Activated T-cell treated with anti-CD3 and anti-CD28 coated beads for 24 hours (primary cell): Measurements from ENCODE around the gene STX1B.

Source experiments
- DNase-seq: peaks from one replicate; pipeline ENCODE4 v3.0.0-alpha.2; 2020; ENCODE audit warnings: low read depth

STX1B gene

DNA sequence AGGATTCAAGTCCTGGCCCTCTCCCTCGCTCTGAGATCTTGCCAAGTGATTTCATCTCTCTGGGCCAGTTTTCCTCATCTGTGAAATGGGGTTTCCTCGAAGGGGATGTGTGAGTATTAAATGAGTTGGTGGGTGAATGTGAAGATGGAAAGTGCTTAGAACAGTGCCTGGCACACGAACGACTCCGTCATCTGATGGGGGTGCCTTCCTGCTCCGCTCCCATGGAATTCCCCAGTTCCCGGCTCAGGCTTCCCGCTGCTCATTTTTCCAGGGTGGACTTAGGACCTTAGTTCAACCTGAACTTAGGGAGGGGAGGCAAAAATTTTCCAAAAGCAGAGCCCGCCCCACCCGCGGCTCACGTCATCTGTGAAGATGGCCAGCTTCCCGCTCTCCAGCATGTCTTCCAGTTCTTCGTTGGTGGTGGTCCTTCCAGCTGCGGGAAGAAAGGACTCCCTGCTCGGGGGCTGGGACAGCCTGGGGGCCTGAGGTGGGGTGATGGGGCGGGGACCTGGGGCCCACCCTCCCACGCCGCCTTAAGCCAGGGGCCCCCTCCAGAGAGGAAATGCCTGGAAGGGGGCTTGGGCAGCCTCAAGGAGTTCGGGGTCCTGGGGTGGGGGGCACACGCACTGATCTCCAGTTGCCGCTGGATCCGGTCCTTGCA lies 14.0 kb downstream of the STX1B start:
- DNase-seq = no peak

- no peak for DNase-seq
These were observed 14.5 kb downstream of the STX1B start for GRCh38 chr16:30995927-30996323.

- DNase-seq = no peak
These were observed 17.3 kb downstream of the STX1B start for GRCh38 chr16:30992931-30993816.

GRCh38 chr16:30992276-30992780 lies 18.1 kb downstream of the STX1B start:
- no peak for DNase-seq

DNA sequence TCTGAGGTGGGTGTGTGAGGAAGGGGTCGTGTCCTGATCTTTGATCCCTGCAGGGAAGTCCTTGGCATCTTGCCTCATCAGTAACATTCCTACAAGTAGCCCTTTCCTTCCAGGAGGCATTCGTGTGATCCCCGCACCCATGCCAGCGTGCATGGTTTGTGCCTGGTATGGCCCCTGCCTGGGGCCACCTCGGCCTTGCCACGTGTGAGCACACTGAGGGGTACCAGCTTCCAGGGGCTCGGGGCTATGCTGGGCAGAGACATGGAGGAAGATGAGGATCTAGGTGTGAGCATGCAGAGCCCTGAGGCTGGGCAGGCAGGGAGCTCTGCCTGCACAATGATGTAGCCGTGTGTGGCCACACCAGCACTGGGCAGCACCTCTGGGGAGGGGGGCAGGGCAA lies 19.4 kb downstream of the STX1B start:
- no peak for DNase-seq

- DNase-seq = no peak
These were observed 20.3 kb downstream of the STX1B start for GRCh38 chr16:30990105-30990504.

GRCh38 chr16:30989469-30990047 lies 20.9 kb downstream of the STX1B start:
- DNase-seq = no peak

GRCh38 chr16:30987581-30988190 lies 22.8 kb downstream of the STX1B start:
- no peak for DNase-seq

DNA sequence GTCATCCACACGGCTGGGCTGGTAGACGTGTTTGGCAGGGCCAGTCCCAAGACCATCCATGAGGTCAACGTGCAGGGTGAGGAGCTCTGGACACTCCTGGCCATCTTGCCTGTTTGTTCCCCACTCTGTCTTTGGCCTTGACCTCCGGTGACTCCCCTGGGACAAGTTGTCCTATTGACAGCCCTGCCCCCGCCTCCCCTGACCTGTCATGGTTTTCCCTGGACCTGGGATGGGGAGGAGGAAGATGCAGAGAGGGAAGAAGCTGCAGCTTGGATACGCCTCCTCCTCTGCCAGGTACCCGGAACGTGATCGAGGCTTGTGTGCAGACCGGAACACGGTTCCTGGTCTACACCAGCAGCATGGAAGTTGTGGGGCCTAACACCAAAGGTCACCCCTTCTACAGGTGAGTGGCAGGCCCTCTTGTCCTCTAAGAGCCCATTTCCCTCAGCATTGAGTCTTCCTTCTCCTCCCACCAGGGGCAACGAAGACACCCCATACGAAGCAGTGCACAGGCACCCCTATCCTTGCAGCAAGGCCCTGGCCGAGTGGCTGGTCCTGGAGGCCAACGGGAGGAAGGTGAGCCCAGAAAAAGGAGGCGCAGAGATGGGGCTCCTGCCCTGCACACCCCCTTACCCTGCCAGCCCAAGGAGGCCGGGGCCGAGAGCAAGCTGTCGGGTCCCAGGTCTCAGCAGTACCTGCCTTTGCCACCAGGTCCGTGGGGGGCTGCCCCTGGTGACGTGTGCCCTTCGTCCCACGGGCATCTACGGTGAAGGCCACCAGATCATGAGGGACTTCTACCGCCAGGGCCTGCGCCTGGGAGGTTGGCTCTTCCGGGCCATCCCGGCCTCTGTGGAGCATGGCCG lies 24.1 kb downstream of the STX1B start:
- DNase-seq = no peak

DNA sequence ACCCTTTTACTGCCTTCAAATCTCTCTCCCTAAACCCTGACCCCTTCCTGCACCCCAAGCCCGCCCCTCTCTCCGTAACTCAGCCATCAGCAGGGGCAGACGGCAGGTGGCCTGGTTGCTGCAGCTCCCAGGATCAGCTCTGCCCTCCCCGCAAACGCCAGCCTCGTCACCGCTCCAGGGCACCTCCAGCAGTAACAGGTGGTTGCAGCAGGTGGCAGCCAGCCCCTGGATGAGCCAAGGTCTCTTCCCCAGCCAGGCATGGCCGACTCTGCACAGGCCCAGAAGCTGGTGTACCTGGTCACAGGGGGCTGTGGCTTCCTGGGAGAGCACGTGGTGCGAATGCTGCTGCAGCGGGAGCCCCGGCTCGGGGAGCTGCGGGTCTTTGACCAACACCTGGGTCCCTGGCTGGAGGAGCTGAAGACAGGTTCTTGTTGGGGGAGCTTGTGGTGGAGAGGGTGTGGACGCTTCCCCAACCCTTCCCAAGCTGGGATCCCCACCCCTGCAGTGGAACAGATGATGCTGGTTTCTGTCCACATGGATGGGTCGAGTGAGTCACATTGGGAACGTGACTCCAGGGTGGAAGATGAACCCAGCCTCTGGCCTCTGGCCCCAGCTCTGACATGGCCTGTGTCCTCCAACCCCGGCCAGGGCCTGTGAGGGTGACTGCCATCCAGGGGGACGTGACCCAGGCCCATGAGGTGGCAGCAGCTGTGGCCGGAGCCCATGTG lies 24.9 kb downstream of the STX1B start:
- no peak for DNase-seq

DNA sequence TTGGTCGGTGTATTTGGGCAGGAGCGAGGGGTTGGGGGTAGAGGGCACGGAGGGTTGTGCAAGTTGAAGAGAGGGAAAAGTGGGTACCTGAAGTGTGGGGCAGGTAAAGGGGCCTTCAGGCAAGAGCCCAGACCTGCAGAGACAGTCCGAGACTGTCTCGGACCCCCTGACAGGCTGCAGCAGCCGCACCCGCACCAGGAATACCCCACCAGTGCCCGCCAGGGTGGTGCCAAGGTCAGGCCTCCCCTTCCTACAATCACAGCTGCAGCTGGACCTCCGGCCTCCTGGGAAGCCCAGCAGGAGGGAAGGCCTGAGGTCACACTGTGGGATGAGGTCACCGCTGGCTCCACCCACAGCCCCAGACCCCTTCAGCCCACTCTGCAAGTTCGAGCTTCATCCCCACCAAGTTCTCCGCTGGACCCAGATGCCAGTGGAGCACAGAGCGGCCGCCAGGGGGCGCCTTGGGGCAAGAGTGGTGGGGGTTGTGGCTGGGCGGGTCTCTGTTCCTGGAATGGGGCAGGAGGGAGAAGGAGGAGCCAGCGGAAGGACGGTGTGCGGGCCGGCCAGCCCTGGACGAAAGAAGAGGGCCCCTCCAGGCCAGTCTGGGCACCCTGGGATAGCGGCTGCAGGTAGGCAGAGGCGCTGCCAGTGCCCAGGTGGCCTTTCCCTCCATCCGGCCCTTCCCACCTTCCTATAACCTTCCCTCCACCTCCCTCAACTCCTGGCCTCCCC lies 25.6 kb downstream of the STX1B start, which contains the start of gene HSD3B7:
TSS of gene HSD3B7 (plus strand) at position 539 of the 732 bp plus-strand sequence. CDS start 452 bp downstream, outside the sequence.
- peak; percentile 70 for DNase-seq

GRCh38 chr16:30983898-30984610 lies 26.4 kb downstream of the STX1B start:
- no peak for DNase-seq

DNA sequence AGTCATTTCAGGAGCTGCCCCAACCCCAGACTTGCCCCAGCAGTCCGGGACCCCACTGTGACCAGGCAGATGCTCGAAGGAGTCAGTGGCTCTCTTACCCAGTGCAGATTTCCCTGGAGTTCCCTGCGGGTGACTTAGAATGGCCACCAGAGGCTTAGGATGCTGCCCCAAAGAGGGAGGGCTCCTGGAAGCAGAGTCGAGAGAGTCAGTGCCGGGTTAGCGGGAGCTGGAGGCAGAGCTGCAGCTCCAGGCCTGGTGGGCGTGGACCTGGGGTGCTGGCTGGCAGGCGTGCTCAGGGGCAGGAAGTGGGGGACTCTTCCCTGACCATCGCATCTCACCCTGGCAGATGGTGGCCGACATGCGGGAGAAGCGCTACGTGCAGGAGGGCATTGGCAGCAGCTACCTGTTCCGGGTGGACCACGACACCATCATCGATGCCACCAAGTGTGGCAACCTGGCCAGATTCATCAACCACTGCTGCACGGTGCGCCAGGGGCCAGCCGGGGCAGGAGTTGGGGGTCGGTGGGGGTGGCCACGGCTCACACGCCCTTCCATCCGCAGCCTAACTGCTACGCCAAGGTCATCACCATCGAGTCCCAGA lies 27.0 kb downstream of the STX1B start:
- DNase-seq = no peak

GRCh38 chr16:30982548-30983288 lies 27.7 kb downstream of the STX1B start:
- DNase-seq = no peak

GRCh38 chr16:30980959-30981358 lies 29.5 kb downstream of the STX1B start:
- no peak for DNase-seq

- no peak for DNase-seq
These were observed 30.0 kb downstream of the STX1B start for GRCh38 chr16:30980434-30980833.

GRCh38 chr16:30980023-30980371 lies 30.4 kb downstream of the STX1B start:
- DNase-seq = no peak
